NCI-H146 treated with DMSO at 0.1 percent for 48 hours (cell line): ENCODE measurements around the gene CCDC12.

Experiments used
- DNase-seq: peaks from one replicate; lab custom pipeline; 2025; ENCODE audit not compliant: unreplicated experiment; lab: John Stamatoyannopoulos, UW

CCDC12 gene

GRCh38 chr3:47007482-47008233 lies 31.1 kb upstream of the CCDC12 start:
- no peak for DNase-seq

- no peak for DNase-seq
Observed at GRCh38 chr3:47007001-47007400, 30.5 kb upstream of the CCDC12 start.

GRCh38 chr3:47006145-47006651 lies 29.7 kb upstream of the CCDC12 start:
- DNase-seq, result no peak

- DNase-seq, result no peak
Observed at GRCh38 chr3:47005212-47006144, 28.9 kb upstream of the CCDC12 start.

GRCh38 chr3:47004369-47005211 lies 28.0 kb upstream of the CCDC12 start:
- DNase-seq, result no peak

DNA sequence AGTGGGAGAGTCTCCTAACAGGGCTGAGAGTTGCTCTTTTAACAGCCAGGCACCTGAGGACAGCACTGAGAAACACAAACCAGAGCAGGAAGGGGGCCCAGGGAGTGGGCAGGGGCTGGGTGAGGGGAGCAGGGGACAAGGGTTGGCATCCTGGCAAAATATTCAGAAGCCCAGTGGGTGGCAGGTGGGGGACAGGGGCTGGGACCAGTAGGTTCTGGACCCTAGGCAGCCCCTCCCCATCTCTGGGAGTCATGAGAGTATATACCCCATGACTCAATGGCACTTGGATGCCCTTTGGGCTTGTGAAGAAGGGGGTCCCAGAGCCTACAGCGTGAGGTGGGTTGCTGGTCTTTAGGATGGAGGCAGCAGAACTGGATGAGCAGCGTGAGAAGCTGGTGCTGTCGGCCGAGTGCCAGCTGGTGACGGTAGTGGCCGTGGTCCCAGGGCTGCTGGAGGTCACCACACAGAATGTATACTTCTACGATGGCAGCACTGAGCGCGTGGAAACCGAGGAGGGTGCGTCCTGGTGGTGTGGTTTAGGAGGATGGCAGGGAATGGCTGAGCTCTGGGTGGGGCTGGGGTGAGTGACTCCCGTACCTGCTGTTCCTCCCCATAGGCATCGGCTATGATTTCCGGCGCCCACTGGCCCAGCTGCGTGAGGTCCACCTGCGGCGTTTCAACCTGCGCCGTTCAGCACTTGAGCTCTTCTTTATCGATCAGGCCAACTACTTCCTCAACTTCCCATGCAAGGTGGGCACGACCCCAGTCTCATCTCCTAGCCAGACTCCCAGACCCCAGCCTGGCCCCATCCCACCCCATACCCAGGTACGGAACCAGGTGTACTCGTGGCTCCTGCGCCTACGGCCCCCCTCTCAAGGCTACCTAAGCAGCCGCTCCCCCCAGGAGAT lies 27.2 kb upstream of the CCDC12 start:
- DNase-seq, result no peak

DNA sequence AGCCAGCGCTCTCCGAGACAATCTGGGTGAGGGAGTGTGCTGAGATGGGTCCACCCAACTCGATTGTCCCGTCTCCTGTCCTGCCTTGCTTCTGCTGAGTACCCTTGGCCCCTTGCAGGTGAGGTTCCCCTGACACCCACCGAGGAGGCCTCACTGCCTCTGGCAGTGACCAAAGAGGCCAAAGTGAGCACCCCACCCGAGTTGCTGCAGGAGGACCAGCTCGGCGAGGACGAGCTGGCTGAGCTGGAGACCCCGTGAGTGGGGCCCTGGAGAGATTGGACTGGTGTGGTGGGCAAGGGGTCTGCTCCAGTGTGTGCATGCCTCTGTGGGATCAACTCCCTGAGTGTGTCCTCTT lies 26.5 kb upstream of the CCDC12 start:
- no peak for DNase-seq

DNA sequence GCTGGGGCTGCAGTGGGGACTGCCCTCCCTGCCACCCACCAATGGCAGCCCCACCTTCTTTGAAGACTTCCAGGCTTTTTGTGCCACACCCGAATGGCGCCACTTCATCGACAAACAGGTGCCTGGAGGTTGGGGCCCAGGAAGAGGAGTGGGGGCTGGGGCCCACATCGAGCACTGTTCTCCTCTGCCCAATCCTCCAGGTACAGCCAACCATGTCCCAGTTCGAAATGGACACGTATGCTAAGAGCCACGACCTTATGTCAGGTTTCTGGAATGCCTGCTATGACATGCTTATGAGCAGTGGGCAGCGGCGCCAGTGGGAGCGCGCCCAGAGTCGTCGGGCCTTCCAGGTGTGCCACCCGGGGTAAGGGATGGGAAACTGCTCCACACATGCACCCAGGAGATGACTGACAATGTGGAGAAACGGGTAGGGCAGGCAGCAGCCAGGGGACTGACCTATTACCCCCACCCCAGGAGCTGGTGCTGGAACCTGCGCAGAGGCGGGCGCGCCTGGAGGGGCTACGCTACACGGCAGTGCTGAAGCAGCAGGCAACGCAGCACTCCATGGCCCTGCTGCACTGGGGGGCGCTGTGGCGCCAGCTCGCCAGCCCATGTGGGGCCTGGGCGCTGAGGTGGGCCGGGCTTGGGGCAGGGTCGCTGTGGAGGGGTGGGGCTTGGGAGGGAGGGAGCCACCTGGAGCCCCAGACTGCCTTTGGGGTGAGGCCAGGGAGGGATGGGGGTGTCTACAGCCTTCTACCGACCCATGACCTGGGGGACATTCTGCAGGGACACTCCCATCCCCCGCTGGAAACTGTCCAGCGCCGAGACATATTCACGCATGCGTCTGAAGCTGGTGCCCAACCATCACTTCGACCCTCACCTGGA lies 25.9 kb upstream of the CCDC12 start:
- no peak for DNase-seq

- no peak for DNase-seq
Observed at GRCh38 chr3:47001731-47002170, 25.2 kb upstream of the CCDC12 start.

DNA sequence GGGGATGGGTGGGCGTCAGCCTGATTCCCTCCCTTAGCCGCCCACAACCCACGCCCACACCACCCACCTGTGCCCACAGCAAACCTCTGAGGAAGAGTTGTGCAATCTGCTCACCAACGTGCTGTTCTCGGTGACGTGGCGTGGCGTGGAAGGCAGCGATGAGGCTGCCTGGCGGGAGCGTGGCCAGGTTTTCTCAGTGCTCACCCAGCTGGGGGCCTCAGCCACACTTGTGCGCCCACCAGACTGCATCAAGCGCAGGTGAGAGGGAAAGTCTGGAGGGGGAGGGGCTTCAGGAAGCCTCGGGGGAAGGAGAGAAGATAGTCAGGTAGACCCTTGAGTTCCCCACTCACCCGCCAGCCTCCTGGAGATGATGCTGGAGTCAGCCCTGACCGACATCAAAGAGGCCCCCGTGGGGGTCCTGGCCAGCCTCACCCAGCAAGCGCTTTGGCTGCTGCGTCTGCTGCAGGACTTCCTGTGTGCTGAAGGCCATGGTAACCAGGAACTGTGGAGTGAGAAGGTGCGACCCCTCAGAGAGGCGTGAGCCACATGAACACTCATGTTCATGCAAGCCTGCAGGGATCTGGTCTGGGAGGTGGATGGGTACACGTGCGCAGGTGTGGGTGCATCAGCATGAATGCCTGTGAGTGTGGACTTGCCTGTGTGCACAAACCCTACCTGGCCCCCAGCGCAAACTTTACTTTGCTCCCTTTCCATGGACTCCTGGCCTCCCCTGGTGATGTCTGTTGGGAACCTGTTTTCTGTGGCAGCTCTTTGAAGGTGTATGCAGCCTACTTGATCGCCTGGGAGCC lies 24.6 kb upstream of the CCDC12 start:
- no peak for DNase-seq

GRCh38 chr3:47000198-47000815 lies 23.8 kb upstream of the CCDC12 start:
- no peak for DNase-seq

GRCh38 chr3:46999516-47000197 lies 23.1 kb upstream of the CCDC12 start:
- no peak for DNase-seq

- DNase-seq, result no peak
Observed at GRCh38 chr3:46998852-46999515, 22.4 kb upstream of the CCDC12 start.

DNA sequence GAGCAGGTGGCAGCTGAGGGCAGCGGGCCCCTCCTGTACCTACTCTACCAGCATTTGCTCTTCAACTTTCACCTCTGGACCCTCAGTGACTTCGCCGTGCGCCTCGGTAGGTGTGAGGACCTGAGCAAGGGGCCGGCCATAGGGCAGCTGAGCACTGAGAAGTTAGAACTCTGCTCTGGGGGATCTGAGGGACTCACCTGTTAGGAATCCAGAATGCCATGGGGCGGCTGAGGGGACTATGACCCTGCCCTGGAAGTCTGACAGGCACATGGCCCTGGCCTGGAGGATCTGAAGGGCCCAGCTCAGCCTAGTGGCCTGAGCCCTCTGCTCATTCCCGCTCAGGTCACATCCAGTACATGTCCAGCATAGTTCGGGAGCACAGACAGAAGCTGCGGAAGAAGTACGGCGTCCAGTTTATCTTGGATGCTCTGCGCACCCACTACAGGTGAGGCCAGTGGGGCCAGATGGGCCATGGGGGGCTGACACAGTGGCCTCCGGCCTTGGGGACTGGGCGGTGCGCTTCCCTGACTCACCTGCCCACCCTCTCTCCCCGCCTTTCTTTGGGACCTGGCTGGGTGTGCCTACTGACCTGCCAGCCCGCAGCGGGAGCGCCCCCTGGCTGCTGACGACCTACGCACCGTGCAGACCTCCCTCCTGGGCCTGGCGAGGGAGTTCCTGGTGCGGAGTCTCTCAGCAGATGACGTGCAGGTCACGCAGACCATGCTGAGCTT lies 21.7 kb upstream of the CCDC12 start:
- DNase-seq, result no peak

- no peak for DNase-seq
Observed at GRCh38 chr3:46997453-46998091, 21.0 kb upstream of the CCDC12 start.
